Measurements from ENCODE around the gene ELL2. TPM values are rescaled to one million over a fixed set of nuclear protein-coding genes. Genes with fewer than 3 reads are reported as not detected.

The ELL2 gene
- total RNA-seq, 2 donors from 2014 or later = 26.9 to 38.2 TPM

- H3K27ac ChIP-seq = no peak overlapping the region
- TF ChIP-seq CTCF (IDR thresholded peaks at IDR 0.05) = no peak
- H3K36me3 ChIP-seq = no peaks in the 10 kb centered on the region
- no peaks in the 10 kb centered on the region for H3K9me3 ChIP-seq
- DNase-seq = no peak
- intact Hi-C loops (cut with DNase I) = no loop called here
- H3K9ac ChIP-seq (ENCODE audit: low read depth in 2 of 2, low read length in 2 of 2) = no peak overlapping the region
- H3K4me1 ChIP-seq = no peaks in the 10 kb centered on the region
- H3K4me3 ChIP-seq = no peak overlapping the region
- no peaks in the 10 kb centered on the region for H3K27me3 ChIP-seq
These were observed 40.8 kb downstream of the ELL2 start for GRCh38 chr5:95920822-95921221.

GRCh38 chr5:95919658-95920057, 42.0 kb downstream of the ELL2 start:
- no peak overlapping the region for H3K4me3 ChIP-seq
- no peak overlapping the region for H3K27ac ChIP-seq
- H3K27me3 ChIP-seq = no peaks in the 10 kb centered on the region
- intact Hi-C loops (cut with DNase I) = no loop called here
- no peak for DNase-seq
- H3K9me3 ChIP-seq = no peaks in the 10 kb centered on the region
- no peak for TF ChIP-seq CTCF (IDR thresholded peaks at IDR 0.05)
- no peaks in the 10 kb centered on the region for H3K36me3 ChIP-seq
- H3K9ac ChIP-seq (ENCODE audit: low read depth in 2 of 2, low read length in 2 of 2) = no peak overlapping the region
- no peaks in the 10 kb centered on the region for H3K4me1 ChIP-seq

- Histone ChIP-seq H3K27me3 (no peaks in the 10 kb centered on the region), H3K4me1 (no peaks in the 10 kb centered on the region), H3K4me3 (no peak overlapping the region), H3K9ac (ENCODE audit: low read depth in 2 of 2, low read length in 2 of 2) (no peak overlapping the region), H3K9me3 (no peaks in the 10 kb centered on the region), H3K27ac (no peak overlapping the region), H3K36me3 (no peaks in the 10 kb centered on the region)
- no peak for DNase-seq
- TF ChIP-seq CTCF (IDR thresholded peaks at IDR 0.05) = no peak
- intact Hi-C loops (cut with DNase I) = no loop called here
These were observed 43.1 kb downstream of the ELL2 start for GRCh38 chr5:95918421-95919006.

- H3K9ac ChIP-seq (ENCODE audit: low read depth in 2 of 2, low read length in 2 of 2) = no peak overlapping the region
- no peaks in the 10 kb centered on the region for H3K4me1 ChIP-seq
- no peak overlapping the region for H3K27ac ChIP-seq
- no peak for TF ChIP-seq CTCF (IDR thresholded peaks at IDR 0.05)
- DNase-seq = no peak
- H3K27me3 ChIP-seq = no peaks in the 10 kb centered on the region
- H3K36me3 ChIP-seq = no peaks in the 10 kb centered on the region
- intact Hi-C loops (cut with DNase I) = no loop called here
- H3K9me3 ChIP-seq = no peaks in the 10 kb centered on the region
- H3K4me3 ChIP-seq = no peak overlapping the region
These were observed 44.4 kb downstream of the ELL2 start for GRCh38 chr5:95917207-95917606.

- no peaks in the 10 kb centered on the region for H3K9me3 ChIP-seq
- H3K27ac ChIP-seq = no peak overlapping the region
- no peak overlapping the region for H3K4me3 ChIP-seq
- no peak for DNase-seq
- H3K27me3 ChIP-seq = no peaks in the 10 kb centered on the region
- no peak for TF ChIP-seq CTCF (IDR thresholded peaks at IDR 0.05)
- no peak overlapping the region for H3K9ac ChIP-seq (ENCODE audit: low read depth in 2 of 2, low read length in 2 of 2)
- intact Hi-C loops (cut with DNase I) = no loop called here
- no peaks in the 10 kb centered on the region for H3K4me1 ChIP-seq
- no peaks in the 10 kb centered on the region for H3K36me3 ChIP-seq
These were observed 45.0 kb downstream of the ELL2 start for GRCh38 chr5:95916687-95917085.
